Neural progenitor cell (in vitro differentiated cells): ENCODE results near the gene PARVG.

Experiments used
- CTCF ChIP-seq: fragments of 200-600 bp; sonication (generic); IDR thresholded peaks from 2 replicates; pipeline ENCODE4 v1.5.1; 2017; ENCODE audit warnings: antibody characterized with exemption, mild to moderate bottlenecking
- EZH2 ChIP-seq: fragments of 200-600 bp; sonication (generic); IDR thresholded peaks from 2 replicates; pipeline ENCODE4 v1.6.1; 2017; ENCODE audit warnings: antibody characterized with exemption, mild to moderate bottlenecking, moderate library complexity
- EZH2phosphoT487 ChIP-seq: fragments of 200-600 bp; sonication (generic); IDR thresholded peaks from 2 replicates; pipeline ENCODE4 v1.6.1; 2017; ENCODE audit warnings: antibody characterized with exemption

GRCh38 chr22:44188986-44189630, 8.4 kb downstream of the PARVG start:
- no peak for TF ChIP-seq EZH2
- TF ChIP-seq CTCF, result no peak
- no peak for TF ChIP-seq EZH2phosphoT487
